Heart left ventricle (tissue), 16 donors: ENCODE results near the gene FAM163B. TPM values are rescaled to one million over a fixed set of nuclear protein-coding genes. Genes with fewer than 3 reads are reported as not detected.

Source experiments
- ATAC-seq, 4 donors: fragments of 200-7000 bp; cut with Tn5 transposase; one replicate each; pipeline ENCODE4 v1.9.1; 2020 to 2022; ENCODE audit warnings: moderate library complexity in 4 of 4, mild to moderate bottlenecking in 3 of 4, moderate number of reproducible peaks in 1 of 4
- DNase-seq, 5 donors: peaks; one replicate each; pipeline ENCODE4 v3.0.0-alpha.2; 2020
- H3K27ac ChIP-seq, 12 donors: fragments of 200-600 bp; sonication (generic) in 4 of 12; one replicate each; pipeline versions ENCODE4 v1.5.0 to v1.8.0; 2016 to 2022; ENCODE audit warnings: mild to moderate bottlenecking in 2 of 12
- H3K27me3 ChIP-seq, 9 donors: fragments of 200-600 bp; sonication (generic) in 2 of 9; one replicate each; pipeline versions ENCODE4 v1.5.1 to v1.8.0; 2016 to 2022; ENCODE audit warnings: mild to moderate bottlenecking in 3 of 9
- H3K36me3 ChIP-seq, 9 donors: fragments of 200-600 bp; sonication (generic) in 2 of 9; one replicate each; pipeline versions ENCODE4 v1.5.0 to v1.8.0; 2018 to 2022; ENCODE audit warnings: mild to moderate bottlenecking in 2 of 9
- H3K4me1 ChIP-seq, 12 donors: fragments of 200-600 bp; sonication (generic) in 4 of 12; one replicate each; pipeline versions ENCODE4 v1.5.0 to v1.8.0; 2016 to 2022; ENCODE audit warnings: mild to moderate bottlenecking in 3 of 12
- H3K4me3 ChIP-seq, 12 donors: fragments of 200-600 bp; sonication (generic) in 4 of 12; one replicate each; pipeline versions ENCODE4 v1.5.0 to v1.8.0; 2017 to 2022; ENCODE audit warnings: mild to moderate bottlenecking in 9 of 12, moderate library complexity in 4 of 12
- H3K9me3 ChIP-seq, 12 donors: fragments of 200-600 bp; sonication (generic) in 4 of 12; one replicate each; pipeline versions ENCODE4 v1.5.0 to v1.8.0; 2016 to 2022; ENCODE audit warnings: mild to moderate bottlenecking in 1 of 12
- CTCF ChIP-seq, 12 donors: fragments of 200-600 bp; sonication (generic) in 4 of 12; IDR thresholded peaks; one replicate each; pipeline versions ENCODE4 v1.5.0 to v1.8.0; 2018 to 2022; ENCODE audit warnings: antibody characterized with exemption in 12 of 12, mild to moderate bottlenecking in 5 of 12
- POLR2A ChIP-seq, 2 donors: fragments of 450-650 bp; IDR thresholded peaks; one replicate each; pipeline ENCODE4 v1.6.1; 2017; ENCODE audit warnings: antibody characterized with exemption in 2 of 2, mild to moderate bottlenecking in 2 of 2, moderate library complexity in 2 of 2
- WGBS, 4 donors: extraction: QIAGEN DNeasy Blood & Tissue Kit in 2 of 4; methylation state at CpG; one replicate each; pipeline versions ENCODE4 v1.1.5 to v1.1.7; 2013 to 2018; 5-methylcytosine and 5-hydroxymethylcytosine counted together
- intact Hi-C, 10 donors: fragments of 100-400 bp; cut with DNase I; formaldehyde crosslinking; loops; one replicate each; pipeline versions ENCODE4 v1.11.1 to v1.14.2; 2022
- polyA plus RNA-seq, 2 donors: library from polyadenylated mRNA; stranded (reverse); fragments of 200-250 nt; gene quantifications; one replicate each; pipeline ENCODE4 v1.2.3, GENCODE V29; 2013
- total RNA-seq, 9 donors: library from RNA; depleted of rRNA in 2 of 9; stranded (reverse); fragments of >200 nt in 2 of 9; fragmentation: NEBNext Ultra II Directional in 3 of 9; extraction: Animal tissue kit (Norgen Biotek cat#: 25700) in 3 of 9; gene quantifications; one replicate each; pipeline versions ENCODE4 v1.1.0 to v1.2.4, GENCODE V29; 2016 to 2023
- donor health status: ischemic (EF 13 %, LVEDD 7.1; RV severe dilation, severe dysfunction).
- donor health status: healthy with polysubstance abuse.
- donor health status: DM: no; HTN: yes; CAD: no.
- donor health status: DM: no; HTN: no; CAD: no.
- donor health status: ischemic (EF 25% LVEDD 6.9; RV normal size, moderate dysfunction).
- donor health status: ischemic (EF 25% LVEDD 5.7; RV mildly dilated, moderate dysfunction).
- donor health status: healthy.
- donor health status: DM: yes; HTN: yes; CAD: no.
- donor health status: ischemic (EF 35%, LVEDD 5.7; RV mildly dilated, moderate dysfunction).
- donor health status: nonischemic (EF 11% LVEDD 7.7; RV severe dilation, severe dysfunction).
- donor health status: DM: yes; HTN: yes; CAD: no.
- donor health status: PGD.
- donor health status: ischemic (EF 29% LVEDD 5.4; RV normal size, mild dysfunction).
- donor health status: nonischemic (EF 23%, LVEDD 6.1; RV moderate dilation, normal function).

The FAM163B gene
- total and polyA plus RNA-seq, 11 donors, result 0.08 TPM; not detected in 10

- H3K4me3 ChIP-seq, result no peak overlapping the region
- H3K27me3 ChIP-seq, result no peaks in the 10 kb centered on the region
- 92 to 94% (median 93%) methylated on average over 25 to 33 of the region's 33 CpGs for WGBS, 4 donors
- intact Hi-C loops, result no loop called here
- peaks cover 0 to 26% (median 0%) of the 10 kb centered on the region in 9 donors for H3K36me3 ChIP-seq
- no peak for DNase-seq
- H3K9me3 ChIP-seq, result no peaks in the 10 kb centered on the region
- TF ChIP-seq CTCF (IDR thresholded peaks at IDR 0.05) (no peak), POLR2A (IDR thresholded peaks at IDR 0.05) (no peak)
- H3K4me1 ChIP-seq, result peaks cover 0 to 29% (median 13%) of the 10 kb centered on the region in 12 donors
- H3K27ac ChIP-seq, result no peak overlapping the region
- no peak for ATAC-seq
These were observed 41.0 kb downstream of the FAM163B start for GRCh38 chr9:133568186-133568585.

DNA sequence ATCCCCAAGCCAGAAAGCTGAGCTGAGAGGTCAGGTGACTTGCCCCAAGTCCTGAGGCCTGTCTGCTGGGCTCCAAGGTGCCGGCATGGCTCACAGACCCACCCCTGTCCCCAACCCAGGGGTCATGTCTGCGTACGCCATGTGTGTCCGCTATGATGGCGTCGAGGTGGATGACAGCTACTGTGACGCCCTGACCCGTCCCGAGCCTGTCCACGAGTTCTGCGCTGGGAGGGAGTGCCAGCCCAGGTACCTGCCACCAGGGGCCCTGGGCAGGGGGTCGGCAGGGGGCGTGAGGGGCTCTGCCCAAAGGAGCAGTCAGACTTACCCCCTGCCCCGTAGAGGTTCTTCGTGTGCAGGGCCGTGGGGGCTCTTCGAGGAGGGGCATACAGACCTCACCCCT lies 42.4 kb downstream of the FAM163B start:
- Histone ChIP-seq H3K36me3 (peaks cover 0 to 26% (median 0%) of the 10 kb centered on the region in 9 donors), H3K27me3 (no peaks in the 10 kb centered on the region), H3K4me3 (no peak overlapping the region), H3K27ac (no peak overlapping the region), H3K4me1 (peaks cover 0 to 22% (median 9%) of the 10 kb centered on the region in 12 donors), H3K9me3 (no peaks in the 10 kb centered on the region)
- 94 to 98% (median 95%) methylated on average over 10 to 17 of the region's 17 CpGs for WGBS, 4 donors
- intact Hi-C loops, result no loop called here
- DNase-seq, result no peak
- TF ChIP-seq POLR2A (IDR thresholded peaks at IDR 0.05) (no peak), CTCF (IDR thresholded peaks at IDR 0.05) (no peak)
- no peak for ATAC-seq

DNA sequence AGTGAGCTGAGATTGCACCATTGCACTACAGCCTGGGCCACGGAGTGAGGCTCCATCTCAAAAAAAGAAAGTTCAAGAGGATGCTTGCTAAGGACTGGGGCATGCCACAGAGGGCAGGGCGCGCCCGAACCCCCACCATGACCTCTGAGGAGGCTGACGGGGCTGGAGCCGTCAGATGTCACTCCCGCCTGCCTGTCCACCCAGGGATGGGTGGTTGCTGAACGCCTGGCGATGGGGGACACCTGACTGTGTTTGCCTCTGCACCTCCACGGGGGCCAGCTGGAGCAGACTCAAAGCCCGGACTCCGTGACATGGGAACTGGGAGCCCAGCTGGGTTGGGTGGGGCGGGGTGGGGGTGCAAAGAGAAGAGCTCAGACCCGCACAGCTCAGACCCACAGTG lies 42.8 kb downstream of the FAM163B start:
- Histone ChIP-seq H3K27me3 (no peaks in the 10 kb centered on the region), H3K9me3 (no peaks in the 10 kb centered on the region), H3K4me1 (peaks cover 0 to 22% (median 11%) of the 10 kb centered on the region in 12 donors), H3K27ac (peak overlapping the region in 2 of 12 donors; percentile 55 to 73), H3K4me3 (no peak overlapping the region), H3K36me3 (peaks cover 0 to 24% (median 0%) of the 10 kb centered on the region in 9 donors)
- TF ChIP-seq CTCF (IDR thresholded peaks at IDR 0.05), result no peak
- no peak for TF ChIP-seq POLR2A (IDR thresholded peaks at IDR 0.05)
- ATAC-seq (no peak), DNase-seq (no peak)
- WGBS, 4 donors, result 90 to 96% (median 93%) methylated on average over 7 to 14 of the region's 14 CpGs
- intact Hi-C loops, result no loop called here

DNA sequence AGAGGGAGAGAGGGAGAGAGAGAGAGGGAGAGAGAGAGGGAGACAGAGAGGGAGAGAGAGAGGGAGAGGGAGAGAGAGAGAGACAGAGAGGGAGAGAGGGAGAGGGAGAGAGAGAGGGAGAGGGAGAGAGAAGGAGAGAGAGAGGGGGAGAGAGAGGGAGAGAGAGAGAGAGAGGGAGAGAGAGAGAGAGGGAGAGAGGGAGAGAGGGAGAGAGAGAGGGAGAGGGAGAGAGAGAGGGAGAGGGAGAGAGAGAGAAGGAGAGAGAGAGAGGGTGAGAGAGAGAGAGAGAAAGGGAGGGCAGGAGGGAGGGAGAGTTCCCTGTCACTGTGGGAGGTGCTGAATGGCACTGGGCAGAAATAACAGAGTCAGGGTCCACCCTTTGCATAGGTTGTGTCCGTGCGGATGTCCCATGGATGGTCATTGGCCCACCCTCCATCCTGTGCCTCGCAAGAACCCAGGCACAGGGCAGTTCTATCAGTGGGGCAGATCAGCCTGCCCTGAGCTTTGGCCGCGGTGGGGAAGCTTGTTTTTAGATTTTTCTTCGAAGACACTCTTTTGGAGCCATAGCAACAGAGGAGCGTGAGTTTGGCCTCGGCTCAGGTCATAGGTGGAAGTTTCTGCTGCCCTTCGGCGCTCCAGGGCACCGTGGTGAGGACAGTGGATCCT lies 44.6 kb downstream of the FAM163B start:
- H3K9me3 ChIP-seq, result no peaks in the 10 kb centered on the region
- WGBS, 4 donors, result 82 to 88% (median 85%) methylated on average over 11 of the region's 11 CpGs
- ATAC-seq (no peak), DNase-seq (no peak)
- no peak overlapping the region for H3K4me3 ChIP-seq
- peaks cover 3 to 39% (median 26%) of the 10 kb centered on the region in 12 donors for H3K4me1 ChIP-seq
- intact Hi-C loops, result no loop called here
- peaks cover 0 to 11% (median 0%) of the 10 kb centered on the region in 9 donors for H3K36me3 ChIP-seq
- H3K27ac ChIP-seq, result peak overlapping the region in 10 of 12 donors; percentile 5 to 73 (median 56)
- H3K27me3 ChIP-seq, result no peaks in the 10 kb centered on the region
- no peak for TF ChIP-seq POLR2A (IDR thresholded peaks at IDR 0.05)
- peak in 1 of 12 donors; percentile 19 for TF ChIP-seq CTCF (IDR thresholded peaks at IDR 0.05)
